Glomerular endothelial cell (primary cell): ENCODE results near the gene UBR2. TPM values are rescaled to one million over a fixed set of nuclear protein-coding genes. Genes with fewer than 3 reads are reported as not detected.
"Not testable (repeated sequence)": the region's sequence is repeated elsewhere in the genome, so short reads cannot be mapped to it uniquely, and the experiment has no call there.

Source experiments
- DNase-seq: peaks from one replicate; pipeline ENCODE4 v3.0.0-alpha.2; 2011; ENCODE audit warnings: low read depth, low spot score; ENCODE audit errors: extremely low read depth
- total RNA-seq: library from RNA; depleted of rRNA; stranded (reverse); fragments of >200 nt; gene quantifications from 2 replicates; pipeline ENCODE4 v1.2.3, GENCODE V29; 2015

Gene UBR2
- total RNA-seq, 1 donor from 2014 or later: 17.4 TPM

DNA sequence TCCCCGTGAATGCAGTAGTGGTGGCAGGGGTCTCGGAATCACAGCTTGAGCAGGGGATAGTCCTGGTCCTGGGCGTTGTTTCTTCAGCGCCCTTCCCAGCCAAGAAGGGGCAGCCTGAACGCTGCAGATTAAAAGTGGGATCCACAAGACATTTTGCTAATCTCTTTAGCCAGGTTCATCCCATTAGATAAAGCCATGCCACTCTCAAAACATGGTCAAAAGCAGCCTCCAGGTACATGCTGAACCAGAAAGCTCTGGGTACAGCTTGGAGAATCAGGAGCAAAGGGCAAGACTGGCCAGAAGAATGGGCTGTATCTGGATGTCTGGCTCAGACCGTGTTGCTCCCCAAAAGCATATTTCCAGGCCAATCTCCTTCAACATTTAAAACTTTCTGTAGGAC is 158.7 kb downstream of the UBR2 start, which contains the start of gene PRPH2:
PRPH2 (minus strand) TSS at position 101 of the 400 bp plus-strand sequence. CDS start 263 bp downstream, outside the sequence.
- DNase-seq: no peak

DNA sequence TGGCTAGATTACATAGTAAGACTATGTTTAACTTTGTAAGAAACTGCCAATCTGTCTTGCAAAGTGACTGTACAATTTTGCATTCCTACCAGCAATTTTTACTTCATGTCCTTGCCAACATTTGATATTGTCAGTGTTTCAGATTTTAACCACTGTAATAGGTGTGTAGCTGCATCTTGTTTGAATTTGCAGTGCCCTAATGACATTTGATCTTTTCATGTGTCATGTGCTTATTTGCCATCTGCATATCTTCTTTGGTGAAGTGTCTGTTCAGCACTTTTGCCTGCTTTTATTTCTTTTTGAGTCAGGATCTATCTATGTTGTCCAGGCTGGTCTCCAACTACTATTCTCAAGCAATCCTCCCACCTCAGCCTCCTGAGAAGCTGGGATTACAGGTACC is 161.0 kb downstream of the UBR2 start:
- no peak for DNase-seq

DNA sequence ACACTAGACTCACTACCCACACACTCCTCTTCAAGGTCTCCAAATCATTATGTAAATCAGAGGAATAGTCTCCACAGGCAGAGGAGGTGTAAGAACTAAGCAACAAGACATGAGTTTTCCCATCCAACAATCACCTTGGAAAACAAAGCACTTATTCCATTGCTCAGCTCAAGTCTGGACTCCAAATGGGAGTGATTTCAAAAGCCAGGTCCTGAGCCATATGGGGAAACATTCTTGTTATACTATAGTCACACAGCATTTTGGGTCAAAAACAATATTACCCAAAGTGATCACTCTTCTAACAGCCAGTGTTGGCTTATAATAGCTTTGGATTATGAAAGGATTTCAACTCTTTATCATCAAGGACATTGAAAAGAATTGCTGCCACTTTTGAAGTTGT is 162.2 kb downstream of the UBR2 start:
- DNase-seq: no peak

DNA sequence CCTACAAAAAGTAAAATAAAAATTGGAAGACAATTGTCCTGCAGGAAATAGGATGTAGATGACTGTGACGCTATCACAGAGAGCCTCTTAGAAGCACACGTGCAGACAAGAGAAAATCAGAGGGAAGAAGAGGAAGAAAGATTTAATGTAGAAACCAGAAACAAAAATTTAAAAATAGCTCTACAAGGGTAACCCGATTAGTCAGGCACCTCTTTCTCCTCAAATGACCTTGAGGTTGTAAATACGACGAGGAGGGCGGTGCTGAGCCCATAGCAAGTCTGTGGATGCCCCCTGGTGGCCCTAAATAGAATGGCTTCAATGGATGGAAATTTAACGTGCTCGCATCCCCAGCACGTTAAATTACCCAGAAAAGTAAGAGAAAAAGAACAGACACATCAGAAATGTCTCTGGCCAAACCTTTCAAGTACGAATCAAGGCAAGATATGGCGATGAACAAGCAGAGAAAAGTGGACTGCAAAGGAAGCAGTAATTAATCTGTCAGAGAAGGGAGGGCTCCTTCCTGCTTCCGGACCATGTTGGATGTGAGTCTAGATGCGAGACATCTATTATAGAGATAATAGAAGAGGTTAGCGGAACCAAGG is 162.8 kb downstream of the UBR2 start:
- no peak for DNase-seq

DNA sequence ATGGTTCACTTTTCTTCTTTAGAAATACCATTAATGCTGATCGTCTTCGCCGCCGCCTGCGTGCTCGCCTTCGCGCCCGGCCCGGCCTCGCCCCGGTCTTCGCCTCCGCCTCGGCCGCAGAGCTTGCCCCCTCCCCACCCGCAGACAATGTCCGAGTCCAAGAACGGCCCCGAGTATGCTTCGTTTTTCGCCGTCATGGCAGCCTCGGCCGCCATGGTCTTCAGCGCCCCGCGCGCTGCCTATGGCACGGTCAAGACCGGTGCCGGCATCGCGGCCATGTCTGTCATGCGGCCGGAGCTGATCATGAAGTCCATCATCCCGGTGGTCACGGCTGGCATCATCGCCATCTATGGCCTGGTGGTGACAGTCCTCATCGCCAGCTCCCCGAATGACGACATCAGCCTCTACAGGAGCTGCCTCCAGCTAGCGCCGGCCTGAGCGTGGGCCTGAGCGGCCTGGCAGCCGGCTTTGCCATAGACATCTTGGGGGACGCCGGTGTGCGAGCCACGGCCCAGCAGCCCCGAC is 163.3 kb downstream of the UBR2 start:
- no peak for DNase-seq

DNA sequence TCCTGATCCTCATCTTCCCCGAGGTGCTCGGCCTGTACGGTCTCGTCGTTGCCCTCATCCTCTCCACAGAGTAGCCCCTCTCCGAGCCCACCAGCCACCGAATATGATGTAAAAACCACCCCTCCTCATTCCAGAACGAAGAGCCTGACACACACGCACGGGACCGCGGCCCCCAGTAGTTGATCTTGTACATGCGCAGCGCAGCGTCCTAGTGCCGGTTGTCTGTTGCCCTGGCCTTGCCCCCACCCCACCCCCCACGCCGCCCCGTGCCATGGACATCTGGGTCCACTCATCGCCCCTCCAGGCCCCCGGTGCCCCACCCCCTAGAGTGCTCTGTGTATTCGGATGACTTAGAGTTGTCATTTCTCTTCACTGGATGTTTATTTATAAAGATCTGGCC is 163.8 kb downstream of the UBR2 start:
- no peak for DNase-seq

DNA sequence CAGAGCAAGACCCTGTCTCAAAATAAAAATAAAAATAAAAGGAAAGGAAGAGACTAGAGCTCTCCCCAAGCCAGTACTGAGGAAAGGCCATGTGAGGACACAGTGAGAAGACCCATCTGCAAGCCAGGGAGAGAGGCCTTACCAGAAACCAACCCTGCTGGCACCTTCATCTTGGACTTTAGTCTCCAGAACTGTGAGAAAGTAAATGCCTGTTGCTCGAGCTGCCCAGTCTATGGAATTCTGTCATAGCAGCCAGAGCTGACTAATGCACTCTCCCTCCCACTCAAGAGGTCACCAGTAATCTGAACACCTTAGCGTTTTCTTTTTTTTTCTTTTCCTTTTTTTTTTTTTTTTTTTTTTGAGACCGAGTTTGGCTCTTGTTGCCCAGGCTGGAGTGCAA is 165.9 kb downstream of the UBR2 start:
- DNase-seq: no peak

DNA sequence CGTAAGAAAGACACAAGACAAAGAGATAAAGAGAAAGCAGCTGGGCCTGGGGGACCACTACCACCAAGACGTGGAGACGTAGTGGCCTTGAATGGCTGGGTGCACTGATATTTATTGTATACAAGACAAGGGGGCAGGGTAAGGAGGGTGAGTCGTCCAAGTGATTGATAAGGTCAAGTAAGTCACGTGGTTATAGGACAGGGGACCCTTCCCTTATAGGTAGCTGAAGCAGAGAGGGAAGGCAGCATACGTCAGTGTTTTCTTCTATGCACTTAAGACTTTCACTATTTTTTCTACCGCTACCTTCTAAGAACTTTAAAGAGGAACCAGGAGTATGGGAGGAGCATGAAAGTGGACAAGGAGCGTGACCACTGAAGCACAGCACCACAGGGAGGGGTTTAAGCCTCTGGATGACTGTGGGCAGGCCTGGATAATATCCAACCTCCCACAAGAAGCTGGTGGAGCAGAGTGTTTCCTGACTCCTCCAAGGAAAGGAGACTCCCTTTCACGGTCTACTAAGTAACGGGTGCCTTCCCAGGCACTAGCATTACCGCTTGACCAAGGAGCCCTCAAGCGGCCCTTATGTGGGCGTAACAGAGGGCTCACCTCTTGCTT is 170.1 kb downstream of the UBR2 start:
- not testable (repeated sequence) for DNase-seq

DNA sequence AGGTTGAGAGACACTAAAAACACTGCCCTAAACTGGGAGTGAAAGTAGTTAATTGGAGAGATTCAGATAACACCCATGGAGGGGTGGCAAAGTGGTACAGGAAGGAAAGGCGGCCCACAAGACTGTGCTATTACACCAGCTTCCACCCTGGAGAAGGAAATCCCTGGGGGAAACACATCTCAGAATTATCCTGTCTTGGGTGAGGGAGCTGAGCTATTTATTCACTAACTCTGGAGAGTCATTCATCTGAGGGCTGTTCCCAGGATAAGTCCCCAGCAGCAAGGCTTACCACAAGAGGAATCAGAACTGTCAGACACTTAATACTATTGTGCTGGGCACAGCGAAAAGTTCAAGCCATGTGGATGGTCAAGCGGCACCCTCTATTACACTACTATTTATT is 172.1 kb downstream of the UBR2 start:
- no peak for DNase-seq

DNA sequence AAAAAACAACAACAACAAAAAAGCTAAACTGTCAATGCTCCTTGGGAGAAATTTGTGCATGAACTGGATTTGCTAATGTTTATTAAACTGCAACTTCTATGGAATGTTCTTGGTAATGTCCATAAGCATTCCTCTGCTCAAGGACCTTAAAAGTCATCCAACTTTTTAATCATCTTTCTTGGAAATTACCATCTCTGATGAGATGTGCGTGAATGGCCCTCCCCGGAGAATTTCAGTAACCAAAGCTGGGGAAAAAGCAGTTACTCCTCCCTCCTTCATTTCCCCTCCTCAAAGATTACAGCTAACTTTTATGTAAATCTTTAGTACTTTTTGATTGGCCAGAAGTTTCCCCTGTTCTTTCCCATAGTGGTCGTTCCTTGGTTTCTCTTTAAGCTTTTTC is 176.9 kb downstream of the UBR2 start:
- DNase-seq: no peak

DNA sequence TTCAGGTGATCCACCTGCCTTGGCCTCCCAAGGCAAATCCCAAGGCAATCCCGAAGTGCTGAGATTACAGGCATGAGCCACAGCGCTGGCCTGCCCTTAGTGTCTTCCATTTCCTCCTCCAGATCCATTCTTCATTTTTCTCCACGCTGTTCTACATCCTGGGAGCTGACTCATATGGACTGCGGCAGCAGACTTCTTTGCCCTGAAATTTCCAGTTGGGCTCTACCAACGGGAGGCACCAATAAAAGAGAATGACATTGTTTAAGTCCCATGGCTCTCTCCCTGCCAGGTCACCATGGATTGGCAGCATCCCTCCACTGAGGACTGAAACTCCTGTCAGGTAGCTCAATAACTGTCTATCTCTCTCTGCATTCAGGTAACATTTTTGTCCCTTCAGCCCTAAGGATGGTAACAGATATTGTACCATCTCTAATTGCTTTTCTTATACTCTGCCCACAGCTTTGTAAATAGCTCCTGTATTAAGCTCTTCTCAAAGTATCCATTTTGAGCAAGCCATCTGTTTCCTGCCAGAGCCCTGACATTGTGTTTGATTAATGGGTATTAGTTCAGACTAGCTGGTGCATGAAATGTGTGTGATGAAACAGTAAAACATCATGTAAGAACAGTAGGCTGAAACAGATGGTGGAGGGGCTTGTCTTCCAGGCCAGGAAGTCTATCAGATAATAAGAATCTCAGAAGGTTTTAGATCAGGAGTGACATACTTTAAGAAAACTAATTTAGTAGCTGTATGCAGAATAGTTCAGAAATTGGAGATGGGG is 178.5 kb downstream of the UBR2 start:
- no peak for DNase-seq

Other genes with a start within 250 kb of the UBR2 start
- gene TRERF1, start 112.1 kb upstream of the UBR2 start, total RNA-seq: 1.2 and 2.5 TPM in 2 replicates
- gene PRPH2, start 158.6 kb downstream of the UBR2 start, total RNA-seq: 0.15 and 0.29 TPM in 2 replicates
- 33.2 and 36.2 TPM in 2 replicates for gene TBCC, start 182.1 kb downstream of the UBR2 start, total RNA-seq
- 5.5 and 6.2 TPM in 2 replicates for gene BICRAL, start 218.0 kb downstream of the UBR2 start, total RNA-seq